ENCODE measurements around the gene ALDH1B1.

- TF ChIP-seq FOXM1 (IDR thresholded peaks at IDR 0.05; ENCODE audit: borderline replicate concordance) (no peak), HDGF (IDR thresholded peaks at IDR 0.05; ENCODE audit: borderline replicate concordance) (no peak), SP1 (IDR thresholded peaks at IDR 0.05) (no peak), SUZ12 (IDR thresholded peaks at IDR 0.05) (no peak), BHLHE40 (IDR thresholded peaks at IDR 0.05; ENCODE audit: borderline replicate concordance) (no peak), FOXA1 (IDR thresholded peaks at IDR 0.05) (no peak), ARNT (IDR thresholded peaks at IDR 0.05) (no peak), L3MBTL2 (conservative IDR thresholded peaks at IDR 0.05) (no peak), ZNF384 (IDR thresholded peaks at IDR 0.05) (no peak)
Observed at GRCh38 chr9:38428062-38428461, 35.6 kb downstream of the ALDH1B1 start.
